Measurements from ENCODE around the gene PHTF2.
"Not testable (repeated sequence)": the region's sequence is repeated elsewhere in the genome, so short reads cannot be mapped to it uniquely, and the experiment has no call there.

PHTF2 gene

DNA sequence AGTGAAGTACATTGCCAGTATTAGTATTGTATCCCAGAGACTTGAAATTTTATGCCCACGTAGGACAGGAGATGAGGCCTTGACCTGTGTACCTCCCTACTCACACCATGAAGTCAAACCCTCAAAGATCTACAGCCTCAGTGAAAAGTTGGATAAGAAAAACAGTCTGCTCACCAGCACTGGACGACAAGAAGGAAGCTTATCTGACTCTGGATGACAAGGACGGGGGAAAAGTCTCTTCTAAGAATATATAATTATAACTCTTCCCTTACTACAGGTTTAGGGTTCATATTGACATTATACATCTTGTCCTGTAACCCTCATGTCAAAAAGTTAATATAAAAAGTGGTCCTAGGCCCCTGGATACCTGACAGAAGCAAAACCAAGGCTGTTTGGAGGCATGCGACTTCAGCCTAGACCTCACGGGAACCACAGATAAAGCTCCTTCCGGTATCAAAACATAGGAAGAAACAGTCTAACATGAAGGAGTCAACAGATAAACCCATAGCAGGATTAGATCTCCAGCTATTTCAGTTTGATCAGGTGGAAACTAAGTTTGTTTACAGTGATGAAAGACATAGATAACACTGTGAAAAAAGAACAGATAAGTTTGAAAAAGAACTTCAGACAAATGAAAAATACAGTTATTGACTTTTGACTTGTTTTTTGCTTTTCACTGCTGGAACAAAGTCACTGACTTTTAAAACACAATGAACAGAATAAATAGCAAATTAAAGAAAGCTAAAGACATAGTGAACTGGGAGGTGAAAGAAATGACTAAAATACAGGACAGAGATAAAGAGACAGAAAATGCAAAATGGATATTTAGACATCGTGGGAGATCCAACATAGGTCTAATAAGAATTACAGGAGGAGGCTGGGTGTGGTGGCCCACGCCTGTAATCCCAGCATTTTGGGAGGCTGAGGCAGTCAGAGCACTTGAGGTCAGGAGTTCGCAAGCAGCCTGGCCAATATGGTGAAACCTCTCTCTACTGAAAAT lies 145.9 kb downstream of the PHTF2 start:
- no peak for DNase-seq

- DNase-seq = no peak
These were observed 152.0 kb downstream of the PHTF2 start for GRCh38 chr7:77950548-77950947.

DNA sequence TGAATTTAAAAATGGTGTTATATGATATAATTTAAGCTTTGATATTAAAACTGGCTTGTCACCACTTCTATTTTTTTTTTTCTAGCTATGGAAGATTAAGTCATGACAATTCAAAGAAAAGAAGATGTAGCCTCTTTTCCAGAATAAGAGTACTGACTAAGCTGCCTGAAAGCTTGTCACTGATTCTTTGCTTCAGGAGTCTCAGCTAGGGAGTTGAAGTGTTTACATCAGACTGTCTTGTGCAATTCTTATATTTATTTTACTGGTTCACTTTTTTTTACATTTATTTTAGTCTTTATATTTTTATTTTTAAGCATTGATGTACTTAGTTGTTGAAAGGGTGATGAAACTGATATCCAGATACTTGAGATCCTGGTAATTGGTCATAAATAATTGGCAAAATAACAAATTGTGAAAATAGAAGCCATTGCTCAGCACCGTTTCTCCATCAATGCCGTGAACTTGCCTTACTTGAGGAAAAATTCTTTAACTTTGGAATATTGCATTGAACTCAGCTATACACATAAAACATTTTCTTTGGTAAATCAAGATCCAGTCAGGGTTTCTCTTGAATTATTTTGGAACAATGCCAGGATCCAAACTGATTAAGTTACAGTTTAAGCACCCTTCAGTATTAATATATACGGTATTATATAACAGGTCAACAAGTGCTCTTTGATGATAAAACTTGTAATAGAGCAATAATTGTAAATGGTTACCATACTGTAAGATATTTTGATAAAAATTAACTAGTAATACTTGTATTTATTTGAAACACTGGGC lies 156.4 kb downstream of the PHTF2 start:
- peak; percentile 20 for DNase-seq

- DNase-seq = no peak
These were observed 159.9 kb downstream of the PHTF2 start for GRCh38 chr7:77958436-77958835.

GRCh38 chr7:77959080-77959479 lies 160.5 kb downstream of the PHTF2 start:
- no peak for DNase-seq

DNA sequence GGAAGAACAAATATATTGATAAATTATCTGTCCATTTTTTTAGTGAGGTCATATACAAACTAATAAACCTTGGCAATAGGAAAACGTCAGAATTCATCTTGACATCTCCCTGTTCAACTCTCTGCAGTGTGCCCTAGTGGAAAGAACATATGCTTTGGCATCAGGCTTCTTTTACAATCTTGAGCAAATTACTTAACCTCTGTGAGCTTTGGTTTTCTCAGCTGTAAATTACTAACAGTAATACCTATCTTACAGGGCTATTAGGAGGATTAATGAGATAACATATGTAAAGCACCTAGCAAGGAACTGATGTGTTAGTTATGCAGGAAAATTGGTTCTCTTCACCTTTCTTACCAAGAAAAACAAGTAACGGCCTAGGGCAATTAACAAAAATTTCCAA lies 161.8 kb downstream of the PHTF2 start:
- no peak for DNase-seq

- DNase-seq = no peak
These were observed 168.9 kb downstream of the PHTF2 start for GRCh38 chr7:77967429-77967828.

- DNase-seq = no peak
These were observed 173.2 kb downstream of the PHTF2 start for GRCh38 chr7:77971726-77972125.

DNA sequence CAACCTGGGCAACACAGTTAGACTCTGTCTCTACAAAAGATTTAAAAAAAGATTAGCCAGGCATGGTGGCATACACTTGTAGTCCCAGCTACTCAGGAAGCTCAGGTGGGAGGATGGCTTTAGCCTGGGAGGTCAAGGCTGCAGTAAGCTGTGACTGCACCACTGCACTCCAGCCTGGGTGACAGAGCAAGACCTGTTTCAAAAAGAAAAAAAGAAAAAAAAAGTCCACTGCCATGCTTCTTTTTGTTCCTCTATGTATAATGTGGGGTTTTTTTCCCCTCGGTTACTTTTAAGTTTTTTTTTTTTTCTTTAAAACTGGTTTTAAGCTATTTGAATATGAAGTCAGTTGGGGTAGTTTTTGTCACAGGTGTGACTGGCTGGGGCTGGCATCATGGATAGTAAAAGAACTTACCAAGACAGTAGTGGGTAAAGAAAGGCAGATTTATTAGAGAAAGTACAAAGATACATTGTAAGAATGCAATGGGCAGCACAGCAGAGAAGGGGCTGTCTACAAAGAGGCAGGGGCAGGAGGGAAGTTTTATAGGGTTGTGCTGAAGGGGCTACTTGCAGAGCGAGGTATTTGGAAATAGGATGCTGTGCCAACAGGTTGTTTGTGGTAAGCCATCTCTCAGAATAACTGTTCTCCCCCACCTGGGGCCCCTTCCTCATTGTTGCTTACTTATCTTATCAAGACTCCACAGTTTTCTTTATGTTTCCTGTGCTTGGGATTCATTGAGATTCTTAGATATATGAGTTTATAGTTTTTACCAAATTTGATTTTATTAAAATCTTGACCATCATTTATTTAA lies 177.3 kb downstream of the PHTF2 start:
- DNase-seq = no peak

DNA sequence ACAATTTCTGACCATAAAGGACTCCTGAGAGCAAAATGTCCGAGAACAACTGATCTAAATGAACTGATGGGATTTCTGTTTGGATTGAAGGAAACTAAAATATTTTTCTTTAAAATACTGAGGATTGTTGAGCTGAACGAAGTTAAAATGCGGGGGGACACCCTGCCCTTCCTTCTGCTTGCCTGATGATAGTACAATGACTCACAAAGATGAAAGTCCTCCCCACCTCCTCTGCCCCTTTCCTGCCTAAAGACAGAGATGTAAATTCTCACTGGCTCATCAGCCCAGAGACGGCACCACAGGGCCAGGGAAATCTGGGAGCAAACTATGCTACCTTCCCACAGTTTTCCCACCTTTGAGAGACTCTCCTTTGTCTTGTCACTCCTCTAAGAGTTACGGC lies 180.6 kb downstream of the PHTF2 start:
- DNase-seq = no peak

DNA sequence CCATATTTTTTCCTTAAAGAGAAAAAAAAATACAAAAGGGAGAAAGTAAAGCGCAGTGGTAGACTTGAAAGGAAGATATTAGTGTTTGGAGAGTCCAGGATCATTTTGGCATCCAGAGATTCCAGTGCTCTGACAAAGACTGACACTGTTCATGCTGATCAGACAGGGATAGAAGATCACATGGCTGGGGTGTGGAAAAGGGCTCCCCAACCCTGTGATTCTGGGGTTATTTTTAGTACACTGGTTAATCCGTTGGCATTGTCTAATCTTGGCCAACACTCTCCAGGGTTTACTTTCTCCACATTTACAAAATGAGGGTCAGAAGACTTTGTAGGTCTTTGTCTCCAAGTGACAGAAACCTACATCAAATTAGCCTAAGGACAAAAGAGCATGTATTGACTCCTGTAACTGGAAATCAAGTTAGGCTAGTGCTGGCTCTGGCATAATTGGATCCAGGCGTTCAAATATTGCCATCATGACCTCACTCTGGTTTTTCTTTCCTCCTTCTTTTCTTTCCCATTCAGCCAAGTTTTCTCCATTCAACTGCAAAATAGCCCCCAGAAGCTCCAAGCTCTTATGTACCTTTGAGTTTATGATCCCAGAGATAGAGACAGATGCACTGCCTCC lies 181.6 kb downstream of the PHTF2 start:
- no peak for DNase-seq

- DNase-seq = no peak
These were observed 184.5 kb downstream of the PHTF2 start for GRCh38 chr7:77982926-77983550.

GRCh38 chr7:77983973-77984372 lies 185.4 kb downstream of the PHTF2 start:
- no peak for DNase-seq

GRCh38 chr7:77985232-77985973 lies 186.8 kb downstream of the PHTF2 start:
- DNase-seq = no peak

- no peak for DNase-seq
These were observed 187.4 kb downstream of the PHTF2 start for GRCh38 chr7:77985974-77986339.

- DNase-seq = no peak
These were observed 191.5 kb downstream of the PHTF2 start for GRCh38 chr7:77989981-77990566.

DNA sequence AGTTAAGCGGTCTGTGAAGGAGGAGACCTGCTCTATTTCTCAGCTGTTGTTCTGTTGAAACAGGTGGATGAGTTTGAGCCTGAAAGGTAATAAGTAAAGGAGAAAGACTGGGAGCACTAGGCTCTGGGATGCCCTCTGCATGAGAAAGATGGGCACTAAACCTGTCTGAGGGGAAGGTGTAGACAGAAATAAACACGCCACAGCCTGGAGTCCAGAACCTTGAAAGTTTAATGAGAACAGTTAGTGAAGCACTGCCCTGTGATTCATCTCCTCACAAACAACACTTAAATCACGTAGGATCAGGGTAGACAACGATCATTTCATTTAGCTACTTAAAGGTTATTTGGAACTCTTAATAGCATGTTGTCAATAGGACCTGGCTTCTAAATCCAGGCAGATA lies 193.1 kb downstream of the PHTF2 start:
- no peak for DNase-seq

DNA sequence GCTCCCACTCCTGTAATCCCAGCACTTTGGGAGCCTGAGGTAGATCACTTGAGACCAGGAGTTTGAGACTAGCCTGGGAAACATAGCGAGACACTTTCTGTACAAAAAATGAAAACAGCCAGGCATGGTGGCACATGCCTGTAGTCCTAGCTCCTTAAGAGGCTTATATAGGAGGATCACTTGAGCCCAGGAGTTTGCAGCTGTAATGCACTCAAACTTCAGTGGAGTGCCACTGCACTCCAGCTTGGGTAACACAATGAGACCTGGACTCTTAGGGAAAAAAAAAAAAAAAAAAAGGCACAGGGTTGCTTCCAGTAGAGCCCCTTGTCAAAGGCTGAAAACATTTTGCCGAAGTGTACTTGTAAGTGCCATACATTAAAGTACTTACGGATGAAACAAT lies 195.3 kb downstream of the PHTF2 start:
- DNase-seq = no peak

- no peak for DNase-seq
These were observed 197.1 kb downstream of the PHTF2 start for GRCh38 chr7:77995717-77996116.

GRCh38 chr7:77999168-77999567 lies 200.6 kb downstream of the PHTF2 start:
- not testable (repeated sequence) for DNase-seq

GRCh38 chr7:78002021-78002420 lies 203.4 kb downstream of the PHTF2 start:
- no peak for DNase-seq
